Astrocyte of the spinal cord (primary cell): Measurements from ENCODE around the gene DDIT4.

ENCODE experiments used
- DNase-seq: peaks from one replicate; pipeline ENCODE4 v3.0.0; 2011; ENCODE audit warnings: low read depth, low spot score
- H3K4me3 ChIP-seq: 2 replicates; pipeline ENCODE4 v1.5.1; 2011; ENCODE audit warnings: low read depth, mild to moderate bottlenecking, low read length, moderate library complexity
- CTCF ChIP-seq: IDR thresholded peaks from 2 replicates; pipeline ENCODE4 v1.5.1; 2012; ENCODE audit warnings: low read depth, mild to moderate bottlenecking, low read length, inconsistent platforms
- in situ Hi-C: cut with HindIII; loops from 2 replicates; pipeline ENCODE4 v1.10.0; 2017; ENCODE audit warnings: low sequenced_read_pairs

DDIT4 gene

GRCh38 chr10:72250666-72251065 is 23.1 kb upstream of the DDIT4 start:
- no peak overlapping the region for H3K4me3 ChIP-seq
- TF ChIP-seq CTCF: no peak
- peak; percentile 87 for DNase-seq
- in situ Hi-C loops: no loop called here

GRCh38 chr10:72251635-72252034 is 22.1 kb upstream of the DDIT4 start:
- no peak for DNase-seq
- no peak for TF ChIP-seq CTCF
- in situ Hi-C loops: no loop called here
- H3K4me3 ChIP-seq: no peak overlapping the region

- no peak for TF ChIP-seq CTCF
Measured at GRCh38 chr10:72252972-72253371, 20.8 kb upstream of the DDIT4 start.

GRCh38 chr10:72253578-72253977 is 20.1 kb upstream of the DDIT4 start:
- in situ Hi-C loops: no loop called here
- no peak for DNase-seq
- no peak overlapping the region for H3K4me3 ChIP-seq
- no peak for TF ChIP-seq CTCF

More at GRCh38 chr10:72252972-72253371, 20.8 kb upstream of the DDIT4 start:
- DNase-seq: no peak
- in situ Hi-C loops: no loop called here
- H3K4me3 ChIP-seq: no peak overlapping the region

- DNase-seq: peak; percentile 80
- no peak for TF ChIP-seq CTCF
- no peak overlapping the region for H3K4me3 ChIP-seq
- in situ Hi-C loops: no loop called here
Measured at GRCh38 chr10:72254813-72255568, 18.7 kb upstream of the DDIT4 start.

GRCh38 chr10:72255977-72256729 is 17.6 kb upstream of the DDIT4 start:
- TF ChIP-seq CTCF: no peak
- DNase-seq: no peak
- H3K4me3 ChIP-seq: no peak overlapping the region
- in situ Hi-C loops: no loop called here
